WTC11 (cell line): ENCODE data around the gene LEFTY2. TPM values are rescaled to one million over a fixed set of nuclear protein-coding genes. Genes with fewer than 3 reads are reported as not detected.

Experiments
- ATAC-seq: fragments of 200-7000 bp; cut with Tn5 transposase; 2 replicates; pipeline ENCODE4 v1.10.0; 2021; ENCODE audit warnings: mild to moderate bottlenecking, moderate library complexity
- CTCF ChIA-PET: fragments of 300-600 bp; sonication (Branson Sonifier 250); formaldehyde crosslinking; loops from one replicate; lab custom pipeline; 2021; ENCODE audit warnings: antibody characterized with exemption; lab: Charles Lee
- POLR2A ChIA-PET: fragments of 350-600 bp; sonication (Branson Sonifier 250); formaldehyde crosslinking; loops from one replicate; lab custom pipeline; 2021; ENCODE audit warnings: antibody characterized with exemption; lab: Charles Lee
- DNase-seq: peaks from one replicate; pipeline ENCODE4 v3.0.0; 2021; ENCODE audit warnings: low spot score
- H3K27ac Mint-ChIP-seq: 2 replicates; pipeline ENCODE4 v1.8.0; 2021; ENCODE audit warnings: mixed read lengths
- H3K27me3 Mint-ChIP-seq: 2 replicates; pipeline ENCODE4 v1.8.0; 2021; ENCODE audit warnings: low read depth, mild to moderate bottlenecking, moderate library complexity, mixed read lengths
- H3K36me3 Mint-ChIP-seq: 2 replicates; pipeline ENCODE4 v1.8.0; 2021; ENCODE audit warnings: mixed read lengths
- H3K4me1 Mint-ChIP-seq: 2 replicates; pipeline ENCODE4 v1.8.0; 2022; ENCODE audit warnings: mixed read lengths
- H3K4me3 Mint-ChIP-seq: 2 replicates; pipeline ENCODE4 v1.8.0; 2021; ENCODE audit warnings: mild to moderate bottlenecking, moderate library complexity, mixed read lengths
- H3K9me3 Mint-ChIP-seq: 2 replicates; pipeline ENCODE4 v1.8.0; 2021; ENCODE audit warnings: mixed read lengths
- ELF4 ChIP-seq: sonication (generic); formaldehyde crosslinking; IDR thresholded peaks from 2 replicates; pipeline ENCODE4 v1.8.1; 2022; ENCODE audit warnings: low read depth, mild to moderate bottlenecking, moderate library complexity, missing genetic modification reagents
- KAT7 ChIP-seq: sonication (generic); formaldehyde crosslinking; IDR thresholded peaks from 2 replicates; pipeline ENCODE4 v1.8.1; 2023; ENCODE audit warnings: missing genetic modification reagents, mild to moderate bottlenecking, borderline replicate concordance
- NR3C1 ChIP-seq: sonication (generic); formaldehyde crosslinking; conservative IDR thresholded peaks from 2 replicates; pipeline ENCODE4 v1.8.1; 2023; ENCODE audit warnings: low read depth, mild to moderate bottlenecking, missing genetic modification reagents
- PRRX2 ChIP-seq: fragments of 250-450 bp; sonication (Bioruptor Pico); IDR thresholded peaks from 2 replicates; pipeline ENCODE4 v1.8.0; 2021; ENCODE audit warnings: mild to moderate bottlenecking
- SMAD3 ChIP-seq: sonication (generic); formaldehyde crosslinking; IDR thresholded peaks from 2 replicates; pipeline ENCODE4 v1.8.0; 2022; ENCODE audit warnings: missing genetic modification reagents, mild to moderate bottlenecking, borderline replicate concordance
- SP1 ChIP-seq: sonication (generic); formaldehyde crosslinking; conservative IDR thresholded peaks from 2 replicates; pipeline ENCODE4 v1.8.1; 2022; ENCODE audit warnings: missing genetic modification reagents
- ZBTB21 ChIP-seq: sonication (generic); formaldehyde crosslinking; IDR thresholded peaks from 2 replicates; pipeline ENCODE4 v1.8.1; 2023; ENCODE audit warnings: mild to moderate bottlenecking, missing genetic modification reagents, borderline replicate concordance
- ZNF121 ChIP-seq: sonication (generic); formaldehyde crosslinking; IDR thresholded peaks from 2 replicates; pipeline ENCODE4 v1.8.0; 2023; ENCODE audit warnings: missing genetic modification reagents
- ZNF219 ChIP-seq: sonication (generic); formaldehyde crosslinking; IDR thresholded peaks from 2 replicates; pipeline ENCODE4 v1.8.0; 2023; ENCODE audit warnings: missing genetic modification reagents, mild to moderate bottlenecking, borderline replicate concordance
- ZNF671 ChIP-seq: fragments of 250-450 bp; sonication (Bioruptor Pico); IDR thresholded peaks from 2 replicates; pipeline ENCODE4 v1.8.0; 2021; ENCODE audit warnings: mild to moderate bottlenecking
- total RNA-seq: library from RNA; stranded (reverse); gene quantifications from 3 replicates; pipeline ENCODE4 v1.2.3, GENCODE V29; 2021
- TF ChIP-seq, protein P1 (sequence below): fragments of 250-450 bp; sonication (Bioruptor Pico); conservative IDR thresholded peaks from 2 replicates; pipeline ENCODE4 v1.9.0; 2021; ENCODE audit warnings: mild to moderate bottlenecking
- TF ChIP-seq, protein P2 (sequence below): sonication (generic); formaldehyde crosslinking; IDR thresholded peaks from 2 replicates; pipeline ENCODE4 v1.8.1; 2022; ENCODE audit warnings: low read depth, missing genetic modification reagents, borderline replicate concordance
- TF ChIP-seq, protein P3 (sequence below): sonication (generic); formaldehyde crosslinking; IDR thresholded peaks from 2 replicates; pipeline ENCODE4 v1.8.0; 2022; ENCODE audit warnings: mild to moderate bottlenecking, missing genetic modification reagents
- TF ChIP-seq, protein P4 (sequence below): fragments of 250-450 bp; sonication (Bioruptor Pico); IDR thresholded peaks from 2 replicates; pipeline ENCODE4 v1.8.0; 2021; ENCODE audit warnings: mild to moderate bottlenecking
- TF ChIP-seq, protein P5 (sequence below): sonication (generic); formaldehyde crosslinking; IDR thresholded peaks from 2 replicates; pipeline ENCODE4 v1.8.0; 2023; ENCODE audit warnings: missing genetic modification reagents, mild to moderate bottlenecking, borderline replicate concordance
- TF ChIP-seq, protein P6 (sequence below): fragments of 250-450 bp; sonication (Bioruptor Pico); IDR thresholded peaks from 2 replicates; pipeline ENCODE4 v1.9.0; 2021; ENCODE audit warnings: moderate library complexity, mild to moderate bottlenecking, inconsistent platforms, borderline replicate concordance
- TF ChIP-seq, protein P7 (sequence below): sonication (generic); formaldehyde crosslinking; IDR thresholded peaks from 2 replicates; pipeline ENCODE4 v1.8.0; 2022; ENCODE audit warnings: mild to moderate bottlenecking, missing genetic modification reagents
- TF ChIP-seq, protein P8 (sequence below): sonication (generic); formaldehyde crosslinking; IDR thresholded peaks from 2 replicates; pipeline ENCODE4 v1.8.0; 2023; ENCODE audit warnings: mild to moderate bottlenecking, missing genetic modification reagents
- TF ChIP-seq, protein P9 (sequence below): sonication (generic); formaldehyde crosslinking; IDR thresholded peaks from 2 replicates; pipeline ENCODE4 v1.8.0; 2022; ENCODE audit warnings: mild to moderate bottlenecking, missing genetic modification reagents

Gene LEFTY2
- total RNA-seq, 1 experiment from 2014 or later = 15.5 TPM

DNA sequence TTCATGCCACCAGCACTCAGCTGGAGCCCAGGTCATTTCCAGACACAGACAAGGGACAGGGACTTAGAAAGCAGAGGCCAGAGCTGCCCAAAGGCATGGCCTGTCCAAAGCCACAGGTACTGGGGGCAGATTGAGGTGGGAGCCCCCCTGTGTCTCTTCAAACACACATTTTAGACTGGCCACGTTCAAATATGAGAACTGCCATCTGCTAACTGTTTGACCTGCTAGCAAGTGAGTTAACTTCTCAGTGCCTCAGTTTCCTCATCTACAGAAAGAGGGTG is 862 bp upstream of the LEFTY2 start:
- H3K27ac Mint-ChIP-seq = no peak overlapping the region
- DNase-seq = no peak
- no peaks in the 10 kb centered on the region for H3K9me3 Mint-ChIP-seq
- H3K4me3 Mint-ChIP-seq = no peak overlapping the region
- ATAC-seq = no peak
- CTCF ChIA-PET = interaction anchor here (1.5 to 4.8 kb wide), 2 partner anchors 21 to 164 kb away, joined by 3 to 18 read pairs; partner anchors contain the start of gene SRP9
- peaks cover 65% of the 10 kb centered on the region for H3K4me1 Mint-ChIP-seq
- H3K27me3 Mint-ChIP-seq = peaks cover 64% of the 10 kb centered on the region
- no peaks in the 10 kb centered on the region for H3K36me3 Mint-ChIP-seq
- POLR2A ChIA-PET = interaction anchor here (1.5 kb wide), 1 partner anchor 17 kb away, joined by 3 read pairs; no protein-coding TSS in a partner anchor
- TF ChIP-seq ZNF121 (CRISPR knock-in tag) (no peak), NR3C1 (CRISPR knock-in tag) (no peak), SP1 (CRISPR knock-in tag) (no peak), SMAD3 (CRISPR knock-in tag) (no peak), ZNF219 (CRISPR knock-in tag) (no peak), ELF4 (CRISPR knock-in tag) (no peak), PRRX2 (CRISPR knock-in tag) (no peak), ZNF671 (no peak), ZBTB21 (no peak), KAT7 (CRISPR knock-in tag) (no peak)
- TF ChIP-seq, protein P1, sequence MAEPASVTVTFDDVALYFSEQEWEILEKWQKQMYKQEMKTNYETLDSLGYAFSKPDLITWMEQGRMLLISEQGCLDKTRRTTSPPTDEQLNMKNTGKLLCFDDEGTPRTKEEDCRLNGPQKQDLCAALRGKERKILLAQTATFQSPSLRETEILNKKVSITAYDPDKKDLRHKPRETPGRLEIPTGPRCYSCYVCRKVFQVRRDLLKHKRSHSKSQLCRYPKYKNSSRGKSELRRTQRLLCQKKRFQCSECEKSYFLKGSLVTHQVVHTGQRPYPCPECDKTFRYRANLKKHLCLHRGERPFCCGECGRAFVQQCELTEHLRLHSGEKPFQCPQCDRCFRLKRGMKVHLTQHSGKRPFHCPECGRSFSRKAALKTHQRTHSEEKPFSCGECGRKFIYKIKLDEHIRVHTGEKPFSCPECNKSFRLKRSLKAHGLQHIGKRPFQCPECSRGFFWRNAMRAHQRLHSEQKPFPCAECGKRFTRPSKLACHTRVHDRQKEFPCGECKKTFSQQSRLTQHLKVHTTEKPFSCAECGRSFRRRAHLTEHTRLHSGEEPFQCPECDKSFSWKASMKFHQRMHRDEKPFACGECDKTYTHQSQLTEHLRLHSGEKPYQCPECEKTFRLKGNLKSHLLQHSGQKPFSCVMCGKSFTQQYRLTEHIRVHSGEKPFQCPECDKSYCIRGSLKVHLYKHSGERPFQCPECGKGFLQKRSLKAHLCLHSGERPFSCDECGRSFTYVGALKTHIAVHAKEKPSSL (CRISPR knock-in tag) = no peak
- TF ChIP-seq, protein P2, sequence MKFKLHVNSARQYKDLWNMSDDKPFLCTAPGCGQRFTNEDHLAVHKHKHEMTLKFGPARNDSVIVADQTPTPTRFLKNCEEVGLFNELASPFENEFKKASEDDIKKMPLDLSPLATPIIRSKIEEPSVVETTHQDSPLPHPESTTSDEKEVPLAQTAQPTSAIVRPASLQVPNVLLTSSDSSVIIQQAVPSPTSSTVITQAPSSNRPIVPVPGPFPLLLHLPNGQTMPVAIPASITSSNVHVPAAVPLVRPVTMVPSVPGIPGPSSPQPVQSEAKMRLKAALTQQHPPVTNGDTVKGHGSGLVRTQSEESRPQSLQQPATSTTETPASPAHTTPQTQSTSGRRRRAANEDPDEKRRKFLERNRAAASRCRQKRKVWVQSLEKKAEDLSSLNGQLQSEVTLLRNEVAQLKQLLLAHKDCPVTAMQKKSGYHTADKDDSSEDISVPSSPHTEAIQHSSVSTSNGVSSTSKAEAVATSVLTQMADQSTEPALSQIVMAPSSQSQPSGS = no peak
- TF ChIP-seq, protein P3, sequence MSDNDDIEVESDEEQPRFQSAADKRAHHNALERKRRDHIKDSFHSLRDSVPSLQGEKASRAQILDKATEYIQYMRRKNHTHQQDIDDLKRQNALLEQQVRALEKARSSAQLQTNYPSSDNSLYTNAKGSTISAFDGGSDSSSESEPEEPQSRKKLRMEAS (CRISPR knock-in tag) = no peak
- TF ChIP-seq, protein P4, sequence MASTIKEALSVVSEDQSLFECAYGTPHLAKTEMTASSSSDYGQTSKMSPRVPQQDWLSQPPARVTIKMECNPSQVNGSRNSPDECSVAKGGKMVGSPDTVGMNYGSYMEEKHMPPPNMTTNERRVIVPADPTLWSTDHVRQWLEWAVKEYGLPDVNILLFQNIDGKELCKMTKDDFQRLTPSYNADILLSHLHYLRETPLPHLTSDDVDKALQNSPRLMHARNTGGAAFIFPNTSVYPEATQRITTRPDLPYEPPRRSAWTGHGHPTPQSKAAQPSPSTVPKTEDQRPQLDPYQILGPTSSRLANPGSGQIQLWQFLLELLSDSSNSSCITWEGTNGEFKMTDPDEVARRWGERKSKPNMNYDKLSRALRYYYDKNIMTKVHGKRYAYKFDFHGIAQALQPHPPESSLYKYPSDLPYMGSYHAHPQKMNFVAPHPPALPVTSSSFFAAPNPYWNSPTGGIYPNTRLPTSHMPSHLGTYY (CRISPR knock-in tag) = no peak
- TF ChIP-seq, protein P5, sequence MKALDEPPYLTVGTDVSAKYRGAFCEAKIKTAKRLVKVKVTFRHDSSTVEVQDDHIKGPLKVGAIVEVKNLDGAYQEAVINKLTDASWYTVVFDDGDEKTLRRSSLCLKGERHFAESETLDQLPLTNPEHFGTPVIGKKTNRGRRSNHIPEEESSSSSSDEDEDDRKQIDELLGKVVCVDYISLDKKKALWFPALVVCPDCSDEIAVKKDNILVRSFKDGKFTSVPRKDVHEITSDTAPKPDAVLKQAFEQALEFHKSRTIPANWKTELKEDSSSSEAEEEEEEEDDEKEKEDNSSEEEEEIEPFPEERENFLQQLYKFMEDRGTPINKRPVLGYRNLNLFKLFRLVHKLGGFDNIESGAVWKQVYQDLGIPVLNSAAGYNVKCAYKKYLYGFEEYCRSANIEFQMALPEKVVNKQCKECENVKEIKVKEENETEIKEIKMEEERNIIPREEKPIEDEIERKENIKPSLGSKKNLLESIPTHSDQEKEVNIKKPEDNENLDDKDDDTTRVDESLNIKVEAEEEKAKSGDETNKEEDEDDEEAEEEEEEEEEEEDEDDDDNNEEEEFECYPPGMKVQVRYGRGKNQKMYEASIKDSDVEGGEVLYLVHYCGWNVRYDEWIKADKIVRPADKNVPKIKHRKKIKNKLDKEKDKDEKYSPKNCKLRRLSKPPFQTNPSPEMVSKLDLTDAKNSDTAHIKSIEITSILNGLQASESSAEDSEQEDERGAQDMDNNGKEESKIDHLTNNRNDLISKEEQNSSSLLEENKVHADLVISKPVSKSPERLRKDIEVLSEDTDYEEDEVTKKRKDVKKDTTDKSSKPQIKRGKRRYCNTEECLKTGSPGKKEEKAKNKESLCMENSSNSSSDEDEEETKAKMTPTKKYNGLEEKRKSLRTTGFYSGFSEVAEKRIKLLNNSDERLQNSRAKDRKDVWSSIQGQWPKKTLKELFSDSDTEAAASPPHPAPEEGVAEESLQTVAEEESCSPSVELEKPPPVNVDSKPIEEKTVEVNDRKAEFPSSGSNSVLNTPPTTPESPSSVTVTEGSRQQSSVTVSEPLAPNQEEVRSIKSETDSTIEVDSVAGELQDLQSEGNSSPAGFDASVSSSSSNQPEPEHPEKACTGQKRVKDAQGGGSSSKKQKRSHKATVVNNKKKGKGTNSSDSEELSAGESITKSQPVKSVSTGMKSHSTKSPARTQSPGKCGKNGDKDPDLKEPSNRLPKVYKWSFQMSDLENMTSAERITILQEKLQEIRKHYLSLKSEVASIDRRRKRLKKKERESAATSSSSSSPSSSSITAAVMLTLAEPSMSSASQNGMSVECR (CRISPR knock-in tag) = no peak
- TF ChIP-seq, protein P6, sequence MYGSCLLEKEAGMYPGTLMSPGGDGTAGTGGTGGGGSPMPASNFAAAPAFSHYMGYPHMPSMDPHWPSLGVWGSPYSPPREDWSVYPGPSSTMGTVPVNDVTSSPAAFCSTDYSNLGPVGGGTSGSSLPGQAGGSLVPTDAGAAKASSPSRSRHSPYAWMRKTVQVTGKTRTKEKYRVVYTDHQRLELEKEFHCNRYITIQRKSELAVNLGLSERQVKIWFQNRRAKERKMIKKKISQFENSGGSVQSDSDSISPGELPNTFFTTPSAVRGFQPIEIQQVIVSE (CRISPR knock-in tag) = no peak
- TF ChIP-seq, protein P7, sequence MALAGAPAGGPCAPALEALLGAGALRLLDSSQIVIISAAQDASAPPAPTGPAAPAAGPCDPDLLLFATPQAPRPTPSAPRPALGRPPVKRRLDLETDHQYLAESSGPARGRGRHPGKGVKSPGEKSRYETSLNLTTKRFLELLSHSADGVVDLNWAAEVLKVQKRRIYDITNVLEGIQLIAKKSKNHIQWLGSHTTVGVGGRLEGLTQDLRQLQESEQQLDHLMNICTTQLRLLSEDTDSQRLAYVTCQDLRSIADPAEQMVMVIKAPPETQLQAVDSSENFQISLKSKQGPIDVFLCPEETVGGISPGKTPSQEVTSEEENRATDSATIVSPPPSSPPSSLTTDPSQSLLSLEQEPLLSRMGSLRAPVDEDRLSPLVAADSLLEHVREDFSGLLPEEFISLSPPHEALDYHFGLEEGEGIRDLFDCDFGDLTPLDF (CRISPR knock-in tag) = no peak
- TF ChIP-seq, protein P8, sequence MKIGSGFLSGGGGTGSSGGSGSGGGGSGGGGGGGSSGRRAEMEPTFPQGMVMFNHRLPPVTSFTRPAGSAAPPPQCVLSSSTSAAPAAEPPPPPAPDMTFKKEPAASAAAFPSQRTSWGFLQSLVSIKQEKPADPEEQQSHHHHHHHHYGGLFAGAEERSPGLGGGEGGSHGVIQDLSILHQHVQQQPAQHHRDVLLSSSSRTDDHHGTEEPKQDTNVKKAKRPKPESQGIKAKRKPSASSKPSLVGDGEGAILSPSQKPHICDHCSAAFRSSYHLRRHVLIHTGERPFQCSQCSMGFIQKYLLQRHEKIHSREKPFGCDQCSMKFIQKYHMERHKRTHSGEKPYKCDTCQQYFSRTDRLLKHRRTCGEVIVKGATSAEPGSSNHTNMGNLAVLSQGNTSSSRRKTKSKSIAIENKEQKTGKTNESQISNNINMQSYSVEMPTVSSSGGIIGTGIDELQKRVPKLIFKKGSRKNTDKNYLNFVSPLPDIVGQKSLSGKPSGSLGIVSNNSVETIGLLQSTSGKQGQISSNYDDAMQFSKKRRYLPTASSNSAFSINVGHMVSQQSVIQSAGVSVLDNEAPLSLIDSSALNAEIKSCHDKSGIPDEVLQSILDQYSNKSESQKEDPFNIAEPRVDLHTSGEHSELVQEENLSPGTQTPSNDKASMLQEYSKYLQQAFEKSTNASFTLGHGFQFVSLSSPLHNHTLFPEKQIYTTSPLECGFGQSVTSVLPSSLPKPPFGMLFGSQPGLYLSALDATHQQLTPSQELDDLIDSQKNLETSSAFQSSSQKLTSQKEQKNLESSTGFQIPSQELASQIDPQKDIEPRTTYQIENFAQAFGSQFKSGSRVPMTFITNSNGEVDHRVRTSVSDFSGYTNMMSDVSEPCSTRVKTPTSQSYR = no peak
- TF ChIP-seq, protein P9, sequence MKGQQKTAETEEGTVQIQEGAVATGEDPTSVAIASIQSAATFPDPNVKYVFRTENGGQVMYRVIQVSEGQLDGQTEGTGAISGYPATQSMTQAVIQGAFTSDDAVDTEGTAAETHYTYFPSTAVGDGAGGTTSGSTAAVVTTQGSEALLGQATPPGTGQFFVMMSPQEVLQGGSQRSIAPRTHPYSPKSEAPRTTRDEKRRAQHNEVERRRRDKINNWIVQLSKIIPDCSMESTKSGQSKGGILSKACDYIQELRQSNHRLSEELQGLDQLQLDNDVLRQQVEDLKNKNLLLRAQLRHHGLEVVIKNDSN (CRISPR knock-in tag) = no peak
